ENCODE data around the gene RYR3. TPM values are rescaled to one million over a fixed set of nuclear protein-coding genes. Genes with fewer than 3 reads are reported as not detected.

Gene RYR3
- total RNA-seq, 1 experiment from 2014 or later, result not detected

DNA sequence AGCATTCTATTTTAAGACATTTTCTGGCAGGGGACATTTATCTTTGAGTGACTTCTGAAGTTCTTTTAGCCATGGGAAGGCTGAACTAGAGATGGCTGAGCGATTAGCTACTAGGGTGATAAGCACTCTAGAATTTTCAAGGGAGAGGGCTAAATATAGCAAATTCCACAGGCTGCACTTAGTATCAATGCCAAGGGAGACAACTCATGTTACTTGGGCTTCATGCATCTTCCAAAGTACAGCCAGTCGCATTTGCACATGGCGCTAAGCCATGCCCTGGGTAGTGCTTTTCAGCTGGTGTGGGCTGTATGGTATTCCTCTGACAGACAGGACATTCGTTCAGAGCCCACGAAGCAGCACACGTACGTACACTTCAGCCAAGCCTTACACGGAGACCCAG, 69.6 kb downstream of the RYR3 start:
- POLR2A ChIA-PET (ENCODE audit: unreplicated experiment), result no interaction called here
- H3K36me3 ChIP-seq (ENCODE audit: low read depth, low read length), result no peaks in the 10 kb centered on the region

DNA sequence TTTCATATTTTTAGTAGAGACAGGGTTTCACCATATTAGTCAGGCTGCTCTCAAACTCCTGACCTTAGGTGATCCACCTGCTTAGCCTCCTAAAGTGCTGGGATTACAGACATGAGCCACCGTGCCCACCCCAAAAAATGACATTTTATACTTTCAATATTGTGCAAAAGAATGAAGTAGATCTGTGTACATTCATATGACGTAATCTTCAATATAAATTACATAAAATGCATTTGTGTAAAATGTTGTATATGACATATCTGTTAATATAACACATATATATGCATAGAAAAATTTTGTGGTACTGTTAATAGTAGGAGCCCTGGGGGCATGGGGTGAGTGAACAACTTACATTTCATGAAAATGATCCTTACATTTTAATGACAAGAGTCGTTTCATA, 71.7 kb downstream of the RYR3 start:
- no peak overlapping the region for H3K9ac ChIP-seq (ENCODE audit: low read length)
- H3K9me2 ChIP-seq (replicated peaks; ENCODE audit: low read length), result no peaks in the 10 kb centered on the region
- ChIA-PET CTCF (interaction anchor here (0.6 kb wide), 1 partner anchor 1947 kb away, joined by 3 read pairs; no protein-coding TSS in a partner anchor), POLR2A (ENCODE audit: unreplicated experiment) (no interaction called here)
- H2AFZ ChIP-seq (ENCODE audit: low read length), result no peak overlapping the region
- DNase-seq (no peak), ATAC-seq (no peak)
- no peaks in the 10 kb centered on the region for H3K36me3 ChIP-seq (ENCODE audit: low read depth, low read length)
- TF ChIP-seq, protein P1, sequence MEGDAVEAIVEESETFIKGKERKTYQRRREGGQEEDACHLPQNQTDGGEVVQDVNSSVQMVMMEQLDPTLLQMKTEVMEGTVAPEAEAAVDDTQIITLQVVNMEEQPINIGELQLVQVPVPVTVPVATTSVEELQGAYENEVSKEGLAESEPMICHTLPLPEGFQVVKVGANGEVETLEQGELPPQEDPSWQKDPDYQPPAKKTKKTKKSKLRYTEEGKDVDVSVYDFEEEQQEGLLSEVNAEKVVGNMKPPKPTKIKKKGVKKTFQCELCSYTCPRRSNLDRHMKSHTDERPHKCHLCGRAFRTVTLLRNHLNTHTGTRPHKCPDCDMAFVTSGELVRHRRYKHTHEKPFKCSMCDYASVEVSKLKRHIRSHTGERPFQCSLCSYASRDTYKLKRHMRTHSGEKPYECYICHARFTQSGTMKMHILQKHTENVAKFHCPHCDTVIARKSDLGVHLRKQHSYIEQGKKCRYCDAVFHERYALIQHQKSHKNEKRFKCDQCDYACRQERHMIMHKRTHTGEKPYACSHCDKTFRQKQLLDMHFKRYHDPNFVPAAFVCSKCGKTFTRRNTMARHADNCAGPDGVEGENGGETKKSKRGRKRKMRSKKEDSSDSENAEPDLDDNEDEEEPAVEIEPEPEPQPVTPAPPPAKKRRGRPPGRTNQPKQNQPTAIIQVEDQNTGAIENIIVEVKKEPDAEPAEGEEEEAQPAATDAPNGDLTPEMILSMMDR (conservative IDR thresholded peaks at IDR 0.05; ENCODE audit: low read depth, low read length), result no peak
- TF ChIP-seq EZH2phosphoT487 (IDR thresholded peaks at IDR 0.05; ENCODE audit: borderline replicate concordance, low read length), result no peak
- TF ChIP-seq EZH2 (IDR thresholded peaks at IDR 0.05; ENCODE audit: low read length, unreplicated experiment), result no peak
- H3K27me3 ChIP-seq (ENCODE audit: low read length), result peaks cover 67% of the 10 kb centered on the region
- H3K4me2 ChIP-seq (ENCODE audit: low read length), result no peak overlapping the region
- H3K79me2 ChIP-seq (ENCODE audit: low read length), result no peaks in the 10 kb centered on the region
- H3K4me3 ChIP-seq (ENCODE audit: low read length), result no peak overlapping the region
- intact Hi-C loops (cut with micrococcal nuclease), result loop anchor here (10.0 kb wide), 1 partner anchor 68 kb away; the partner anchor contains the start of gene RYR3
- H3K4me1 ChIP-seq (ENCODE audit: insufficient read depth, low read length), result no peaks in the 10 kb centered on the region
- BruUV-seq (replicated peaks), result no TSS peak
- no peaks in the 10 kb centered on the region for H3K9me3 ChIP-seq (ENCODE audit: low read length)
- no peak overlapping the region for H3K27ac ChIP-seq (ENCODE audit: low read length)
- no peaks in the 10 kb centered on the region for H3F3A ChIP-seq (ENCODE audit: low read length, unreplicated experiment)
- H4K20me1 ChIP-seq (ENCODE audit: low read length), result no peaks in the 10 kb centered on the region

More for the DNA sequence above, 69.6 kb downstream of the RYR3 start:
- Histone ChIP-seq H3K4me3 (ENCODE audit: low read length) (no peak overlapping the region), H3K27ac (ENCODE audit: low read length) (no peak overlapping the region), H2AFZ (ENCODE audit: low read length) (no peak overlapping the region), H3K9me3 (ENCODE audit: low read length) (no peaks in the 10 kb centered on the region), H3F3A (ENCODE audit: low read length, unreplicated experiment) (no peaks in the 10 kb centered on the region), H3K4me1 (ENCODE audit: insufficient read depth, low read length) (no peaks in the 10 kb centered on the region), H3K4me2 (ENCODE audit: low read length) (no peak overlapping the region), H4K20me1 (ENCODE audit: low read length) (no peaks in the 10 kb centered on the region), H3K27me3 (ENCODE audit: low read length) (peaks cover 63% of the 10 kb centered on the region), H3K9ac (ENCODE audit: low read length) (no peak overlapping the region), H3K79me2 (ENCODE audit: low read length) (no peaks in the 10 kb centered on the region), H3K9me2 (replicated peaks; ENCODE audit: low read length) (no peaks in the 10 kb centered on the region)
- CTCF ChIA-PET, result no interaction called here
- no peak for DNase-seq
- BruUV-seq (replicated peaks), result no TSS peak
- intact Hi-C loops (cut with micrococcal nuclease), result loop anchor here (10.0 kb wide), 1 partner anchor 66 kb away; the partner anchor contains the start of gene RYR3
- ATAC-seq, result no peak
- TF ChIP-seq EZH2 (IDR thresholded peaks at IDR 0.05; ENCODE audit: low read length, unreplicated experiment) (no peak), EZH2phosphoT487 (IDR thresholded peaks at IDR 0.05; ENCODE audit: borderline replicate concordance, low read length) (no peak)
- TF ChIP-seq, protein P1 (conservative IDR thresholded peaks at IDR 0.05; ENCODE audit: low read depth, low read length), result no peak

DNA sequence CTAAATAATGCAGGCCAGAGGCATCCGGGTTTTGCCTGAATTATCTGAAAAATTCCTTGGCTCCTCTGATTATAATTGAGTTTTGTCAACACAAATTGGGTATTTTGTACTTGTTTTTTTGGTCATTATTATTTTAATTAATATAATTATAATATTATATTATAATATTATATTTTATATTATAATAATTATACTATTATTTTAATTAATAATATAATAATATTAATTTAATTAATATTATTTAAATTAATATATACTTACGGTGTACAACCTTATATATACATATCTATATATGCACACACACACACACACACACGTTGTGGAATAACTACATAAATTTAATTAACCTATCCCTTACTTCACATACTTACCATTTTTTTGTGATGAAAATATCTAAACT, 73.5 kb downstream of the RYR3 start:
- no peaks in the 10 kb centered on the region for H3K4me1 ChIP-seq (ENCODE audit: insufficient read depth, low read length)
- peaks cover 68% of the 10 kb centered on the region for H3K27me3 ChIP-seq (ENCODE audit: low read length)
- BruUV-seq (replicated peaks), result no TSS peak
- intact Hi-C loops (cut with micrococcal nuclease), result loop anchor here (10.0 kb wide), 1 partner anchor 70 kb away; the partner anchor contains the start of gene RYR3
- no peaks in the 10 kb centered on the region for H3K9me2 ChIP-seq (replicated peaks; ENCODE audit: low read length)
- H3F3A ChIP-seq (ENCODE audit: low read length, unreplicated experiment), result no peaks in the 10 kb centered on the region
- H3K27ac ChIP-seq (ENCODE audit: low read length), result no peak overlapping the region
- no peaks in the 10 kb centered on the region for H3K9me3 ChIP-seq (ENCODE audit: low read length)
- ChIA-PET CTCF (no interaction called here), POLR2A (ENCODE audit: unreplicated experiment) (no interaction called here)
- H3K4me2 ChIP-seq (ENCODE audit: low read length), result no peak overlapping the region
- H4K20me1 ChIP-seq (ENCODE audit: low read length), result no peaks in the 10 kb centered on the region
- H2AFZ ChIP-seq (ENCODE audit: low read length), result no peak overlapping the region
- H3K79me2 ChIP-seq (ENCODE audit: low read length), result no peaks in the 10 kb centered on the region
- no peak for TF ChIP-seq EZH2 (IDR thresholded peaks at IDR 0.05; ENCODE audit: low read length, unreplicated experiment)
- TF ChIP-seq EZH2phosphoT487 (IDR thresholded peaks at IDR 0.05; ENCODE audit: borderline replicate concordance, low read length), result no peak
- TF ChIP-seq, protein P1 (conservative IDR thresholded peaks at IDR 0.05; ENCODE audit: low read depth, low read length), result no peak
- no peak overlapping the region for H3K9ac ChIP-seq (ENCODE audit: low read length)
- DNase-seq (no peak), ATAC-seq (no peak)
- H3K4me3 ChIP-seq (ENCODE audit: low read length), result no peak overlapping the region
- H3K36me3 ChIP-seq (ENCODE audit: low read depth, low read length), result no peaks in the 10 kb centered on the region
